ENCODE measurements around the gene SPRR2E.
"Not testable (repeated sequence)": the region's sequence is repeated elsewhere in the genome, so short reads cannot be mapped to it uniquely, and the experiment has no call there.

Gene SPRR2E

GRCh38 chr1:153087652-153088051 is 6.7 kb downstream of the SPRR2E start:
- H4K20me1 ChIP-seq = no peaks in the 10 kb centered on the region
- no peak overlapping the region for H3K4me3 ChIP-seq
- no peaks in the 10 kb centered on the region for H3K36me3 ChIP-seq
- no peaks in the 10 kb centered on the region for H3K27me3 ChIP-seq
- H3K27ac ChIP-seq = no peak overlapping the region
- peaks cover 26 to 55% (median 41%) of the 10 kb centered on the region in 11 experiments for H3K9me3 ChIP-seq (replicated peaks in 1 of 11)
- no peak for TF ChIP-seq Cebpa-rat (IDR thresholded peaks at IDR 0.05)
- H3K4me2 ChIP-seq = no peak overlapping the region
- no peak overlapping the region for H3K9ac ChIP-seq
- H3K4me1 ChIP-seq = peaks cover 0 to 16% (median 3%) of the 10 kb centered on the region in 10 experiments; a peak in 9 of 20 replicates

- H3K9me3 ChIP-seq (replicated peaks in 1 of 11) = peaks cover 14 to 53% (median 37%) of the 10 kb centered on the region in 11 experiments
- H3K4me2 ChIP-seq = no peak overlapping the region
- no peak overlapping the region for H3K27ac ChIP-seq
- no peaks in the 10 kb centered on the region for H3K27me3 ChIP-seq
- H3K4me3 ChIP-seq = no peak overlapping the region
- no peak for TF ChIP-seq Cebpa-rat (IDR thresholded peaks at IDR 0.05)
- no peaks in the 10 kb centered on the region for H4K20me1 ChIP-seq
- H3K4me1 ChIP-seq = peaks cover 0 to 10% (median 0%) of the 10 kb centered on the region in 10 experiments; a peak in 5 of 20 replicates
- no peak overlapping the region for H3K9ac ChIP-seq
- H3K36me3 ChIP-seq = no peaks in the 10 kb centered on the region
Measured at GRCh38 chr1:153081736-153082135, 12.6 kb downstream of the SPRR2E start.

- H3K4me2 ChIP-seq = peak overlapping the region in 3 of 11 experiments; percentile 45 to 79 (median 60); a peak in 6 of 22 replicates
- no peak overlapping the region for H3K27ac ChIP-seq
- no peak overlapping the region for H3K4me3 ChIP-seq
- H3K9me3 ChIP-seq (replicated peaks in 1 of 11) = peaks cover 0 to 5% (median 0%) of the 10 kb centered on the region in 11 experiments; a peak in 1 of 22 replicates
- H3K27me3 ChIP-seq = no peaks in the 10 kb centered on the region
- TF ChIP-seq Cebpa-rat (IDR thresholded peaks at IDR 0.05) = no peak
- H3K4me1 ChIP-seq = peaks cover 0 to 22% (median 4%) of the 10 kb centered on the region in 10 experiments; a peak in 8 of 20 replicates
- H3K36me3 ChIP-seq = no peaks in the 10 kb centered on the region
- H4K20me1 ChIP-seq = no peaks in the 10 kb centered on the region
- no peak overlapping the region for H3K9ac ChIP-seq
Measured at GRCh38 chr1:153072806-153073726, 21.3 kb downstream of the SPRR2E start.

- H3K4me3 ChIP-seq = no peak within 1 kb of the TSS
- H3K36me3 ChIP-seq = no peaks in the 10 kb centered on the region
- peak within 1 kb of the TSS in 4 of 11 experiments; percentile 39 to 79 (median 52); a peak in 8 of 22 replicates for H3K4me2 ChIP-seq
- H3K9ac ChIP-seq = no peak within 1 kb of the TSS
- H3K9me3 ChIP-seq (replicated peaks in 1 of 11) = no peaks in the 10 kb centered on the region
- H3K27ac ChIP-seq = no peak within 1 kb of the TSS
- TF ChIP-seq Cebpa-rat (IDR thresholded peaks at IDR 0.05) = no peak
- H3K27me3 ChIP-seq = no peaks in the 10 kb centered on the region
- peaks cover 0 to 22% (median 4%) of the 10 kb centered on the region in 10 experiments; a peak in 8 of 20 replicates for H3K4me1 ChIP-seq
- H4K20me1 ChIP-seq = no peaks in the 10 kb centered on the region
Measured at GRCh38 chr1:153071511-153071910, 22.8 kb downstream of the SPRR2E start, which contains the start of gene SPRR2B. Gene SPRR2B (minus strand): TSS chr1:153071611. CDS start chr1:153070839, 772 bp downstream.

GRCh38 chr1:153070243-153070642 is 24.1 kb downstream of the SPRR2E start:
- H3K36me3 ChIP-seq = no peaks in the 10 kb centered on the region
- H3K27ac ChIP-seq = no peak overlapping the region
- no peaks in the 10 kb centered on the region for H3K9me3 ChIP-seq (replicated peaks in 1 of 11)
- H3K4me2 ChIP-seq = no peak overlapping the region
- no peaks in the 10 kb centered on the region for H4K20me1 ChIP-seq
- no peak overlapping the region for H3K9ac ChIP-seq
- peaks cover 0 to 3% (median 0%) of the 10 kb centered on the region in 11 experiments; a peak in 1 of 22 replicates for H3K27me3 ChIP-seq
- no peak for TF ChIP-seq Cebpa-rat (IDR thresholded peaks at IDR 0.05)
- no peak overlapping the region for H3K4me3 ChIP-seq
- peaks cover 0 to 22% (median 4%) of the 10 kb centered on the region in 10 experiments; a peak in 8 of 20 replicates for H3K4me1 ChIP-seq

- no peak for TF ChIP-seq Cebpa-rat (IDR thresholded peaks at IDR 0.05)
- peaks cover 0 to 5% (median 0%) of the 10 kb centered on the region in 11 experiments; a peak in 1 of 22 replicates for H3K9me3 ChIP-seq (replicated peaks in 1 of 11)
Measured at GRCh38 chr1:153058826-153059784, 35.2 kb downstream of the SPRR2E start.

GRCh38 chr1:153058154-153058553 is 36.2 kb downstream of the SPRR2E start:
- Histone ChIP-seq H4K20me1 (no peaks in the 10 kb centered on the region), H3K27ac (peak overlapping the region in 1 of 11 experiments; percentile 46; a peak in 2 of 22 replicates), H3K9ac (no peak overlapping the region), H3K4me3 (no peak overlapping the region), H3K9me3 (replicated peaks in 1 of 11) (peaks cover 0 to 8% (median 4%) of the 10 kb centered on the region in 11 experiments; a peak in 8 of 22 replicates), H3K4me1 (peaks cover 16 to 39% (median 20%) of the 10 kb centered on the region in 10 experiments), H3K36me3 (no peaks in the 10 kb centered on the region), H3K27me3 (peaks cover 0 to 26% (median 0%) of the 10 kb centered on the region in 11 experiments; a peak in 2 of 22 replicates), H3K4me2 (peak overlapping the region in 9 of 11 experiments; percentile 40 to 74 (median 68); a peak in 14 of 22 replicates)
- TF ChIP-seq Cebpa-rat (IDR thresholded peaks at IDR 0.05) = no peak

More at GRCh38 chr1:153058826-153059784, 35.2 kb downstream of the SPRR2E start:
- Histone ChIP-seq H4K20me1 (no peaks in the 10 kb centered on the region), H3K27ac (no peak overlapping the region), H3K4me2 (peak overlapping the region; percentile 13 to 71 (median 38); a peak in 15 of 22 replicates), H3K36me3 (no peaks in the 10 kb centered on the region), H3K27me3 (peaks cover 0 to 21% (median 0%) of the 10 kb centered on the region in 11 experiments; a peak in 2 of 22 replicates), H3K4me3 (no peak overlapping the region), H3K4me1 (peaks cover 16 to 39% (median 20%) of the 10 kb centered on the region in 10 experiments), H3K9ac (no peak overlapping the region)

GRCh38 chr1:153057375-153057774 is 37.0 kb downstream of the SPRR2E start, which contains the start of gene SPRR2A:
Gene SPRR2A (minus strand): TSS chr1:153057512. CDS start chr1:153056735, 777 bp downstream.
- Histone ChIP-seq H3K9me3 (replicated peaks in 1 of 11) (peaks cover 0 to 14% (median 7%) of the 10 kb centered on the region in 11 experiments; a peak in 8 of 22 replicates), H3K4me2 (peak within 1 kb of the TSS; percentile 34 to 74 (median 61); a peak in 21 of 22 replicates), H3K36me3 (no peaks in the 10 kb centered on the region), H3K9ac (peak within 1 kb of the TSS in 1 of 11 experiments; percentile 3; a peak in 1 of 22 replicates), H3K27ac (peak within 1 kb of the TSS in 1 of 11 experiments; percentile 46; a peak in 3 of 22 replicates), H3K4me3 (no peak within 1 kb of the TSS), H3K27me3 (peaks cover 0 to 28% (median 0%) of the 10 kb centered on the region in 11 experiments; a peak in 2 of 22 replicates), H3K4me1 (peaks cover 16 to 39% (median 20%) of the 10 kb centered on the region in 10 experiments), H4K20me1 (no peaks in the 10 kb centered on the region)
- TF ChIP-seq Cebpa-rat (IDR thresholded peaks at IDR 0.05) = no peak

GRCh38 chr1:153056111-153056510 is 38.2 kb downstream of the SPRR2E start:
- not testable (repeated sequence) for H3K36me3 ChIP-seq

More at GRCh38 chr1:153056111-153056510, 38.2 kb downstream of the SPRR2E start:
- peaks cover 0 to 22% (median 7%) of the 10 kb centered on the region in 11 experiments; a peak in 9 of 22 replicates for H3K9me3 ChIP-seq (replicated peaks in 1 of 11)
- H4K20me1 ChIP-seq, H3K27ac ChIP-seq, H3K9ac ChIP-seq, H3K4me3 ChIP-seq, H3K4me2 ChIP-seq: not testable (repeated sequence)
- H3K4me1 ChIP-seq = peaks cover 16 to 39% (median 20%) of the 10 kb centered on the region in 10 experiments
- peaks cover 0 to 37% (median 0%) of the 10 kb centered on the region in 11 experiments; a peak in 2 of 22 replicates for H3K27me3 ChIP-seq

Data from BLaER1 treated with 17β-estradiol and CSF1 and Interleukin-3, amounts not matched to agents 10 nM and 100 nM (cell line).